Measurements from ENCODE around the gene RPS23.

GRCh38 chr5:82307451-82307850 is 29.3 kb upstream of the RPS23 start:
- TF ChIP-seq, protein P1, sequence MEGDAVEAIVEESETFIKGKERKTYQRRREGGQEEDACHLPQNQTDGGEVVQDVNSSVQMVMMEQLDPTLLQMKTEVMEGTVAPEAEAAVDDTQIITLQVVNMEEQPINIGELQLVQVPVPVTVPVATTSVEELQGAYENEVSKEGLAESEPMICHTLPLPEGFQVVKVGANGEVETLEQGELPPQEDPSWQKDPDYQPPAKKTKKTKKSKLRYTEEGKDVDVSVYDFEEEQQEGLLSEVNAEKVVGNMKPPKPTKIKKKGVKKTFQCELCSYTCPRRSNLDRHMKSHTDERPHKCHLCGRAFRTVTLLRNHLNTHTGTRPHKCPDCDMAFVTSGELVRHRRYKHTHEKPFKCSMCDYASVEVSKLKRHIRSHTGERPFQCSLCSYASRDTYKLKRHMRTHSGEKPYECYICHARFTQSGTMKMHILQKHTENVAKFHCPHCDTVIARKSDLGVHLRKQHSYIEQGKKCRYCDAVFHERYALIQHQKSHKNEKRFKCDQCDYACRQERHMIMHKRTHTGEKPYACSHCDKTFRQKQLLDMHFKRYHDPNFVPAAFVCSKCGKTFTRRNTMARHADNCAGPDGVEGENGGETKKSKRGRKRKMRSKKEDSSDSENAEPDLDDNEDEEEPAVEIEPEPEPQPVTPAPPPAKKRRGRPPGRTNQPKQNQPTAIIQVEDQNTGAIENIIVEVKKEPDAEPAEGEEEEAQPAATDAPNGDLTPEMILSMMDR (IDR thresholded peaks at IDR 0.05), result no peak
- no peak for TF ChIP-seq POLR2AphosphoS5 (IDR thresholded peaks at IDR 0.05)
- no peak for TF ChIP-seq POLR2A (IDR thresholded peaks at IDR 0.05)
- no peak for TF ChIP-seq EP300 (IDR thresholded peaks at IDR 0.05)
